Erythroblast (primary cell): ENCODE data around the gene BHLHE23.

Experiments used
- GATA1 ChIP-seq: IDR thresholded peaks from 2 replicates; pipeline ENCODE4 v1.6.1; 2011; ENCODE audit warnings: low read depth, mild to moderate bottlenecking, control low read depth, low read length, moderate library complexity
- POLR2A ChIP-seq: IDR thresholded peaks from 2 replicates; pipeline ENCODE4 v1.6.1; 2011; ENCODE audit warnings: mild to moderate bottlenecking, low read length

DNA sequence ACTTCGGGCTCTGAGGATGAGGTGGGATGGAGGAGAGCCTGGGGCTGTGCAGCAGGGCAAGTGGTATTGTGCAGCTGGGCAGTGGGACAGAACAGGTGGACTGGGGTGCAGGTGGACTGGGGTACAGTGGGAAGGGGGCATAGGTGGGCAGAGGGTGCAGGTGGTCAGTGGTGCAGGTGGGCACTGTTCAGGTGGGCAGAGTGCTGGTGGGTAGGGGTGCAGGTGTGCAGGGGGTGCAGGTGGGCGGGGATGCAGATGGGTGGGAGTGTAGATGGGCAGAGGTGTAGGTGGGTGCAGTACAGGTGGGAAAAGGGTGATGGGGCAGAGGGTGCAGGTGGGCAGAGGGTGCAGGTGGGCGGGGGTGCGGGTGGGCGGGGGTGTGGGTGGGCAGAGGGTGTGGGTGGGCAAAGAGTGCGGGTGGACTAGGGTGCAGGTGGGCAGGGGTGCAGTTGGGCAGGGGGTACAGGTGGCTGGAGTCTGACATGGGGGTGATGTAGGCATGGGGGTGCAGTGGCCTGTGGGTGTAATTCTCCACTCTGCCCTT, 20.4 kb downstream of the BHLHE23 start:
- TF ChIP-seq POLR2A = no peak
- no peak for TF ChIP-seq GATA1
